ENCODE measurements around the gene TRIM10. TPM values are rescaled to one million over a fixed set of nuclear protein-coding genes. Genes with fewer than 3 reads are reported as not detected.
"Not testable (repeated sequence)": the region's sequence is repeated elsewhere in the genome, so short reads cannot be mapped to it uniquely, and the experiment has no call there.

The TRIM10 gene
- total RNA-seq, 1 experiment from 2014 or later: not detected

- H3K36me3 ChIP-seq (replicated peaks; ENCODE audit: control insufficient read depth, insufficient read depth, low read length): peaks cover 18% of the 10 kb centered on the region
- no peak for DNase-seq
- no peaks in the 10 kb centered on the region for H3K27me3 ChIP-seq (ENCODE audit: control insufficient read depth, insufficient read depth, low read length)
- H3K4me3 ChIP-seq (ENCODE audit: insufficient read depth, low read depth, low read length): no peak overlapping the region
Measured at GRCh38 chr6:30188541-30188940, 27.5 kb upstream of the TRIM10 start.

DNA sequence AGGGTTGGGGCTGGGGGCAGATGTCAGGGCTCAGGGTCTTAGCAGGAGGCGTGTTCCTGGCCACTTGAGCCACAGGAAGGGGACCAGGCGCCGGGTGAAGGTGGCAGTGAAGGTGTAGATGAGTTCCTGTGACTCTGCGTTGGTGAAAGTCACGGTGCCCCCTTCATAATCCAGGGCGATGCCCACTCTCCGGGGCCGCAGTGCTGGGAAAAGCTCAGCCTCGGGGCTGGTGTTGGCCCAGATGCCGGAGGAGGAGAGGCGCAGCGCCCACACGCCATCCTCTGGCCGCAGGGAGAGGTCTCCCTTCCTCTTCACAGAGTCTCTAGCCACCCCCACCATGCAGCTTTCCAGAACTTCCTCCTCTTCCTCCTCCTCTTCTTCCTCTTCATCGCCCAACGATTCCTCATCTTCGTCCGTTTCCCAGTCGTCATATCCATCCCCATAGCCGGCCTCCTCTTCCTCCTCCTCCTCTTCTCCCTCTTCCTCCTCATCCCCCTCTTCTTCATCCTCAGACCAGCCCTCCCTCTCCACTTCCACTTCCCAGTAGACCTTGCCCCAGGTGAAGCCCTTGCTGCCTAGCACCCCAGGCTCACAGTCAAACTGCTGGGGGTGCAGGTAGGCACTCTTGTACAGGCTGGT is 25.0 kb upstream of the TRIM10 start:
- Histone ChIP-seq H3K27me3 (ENCODE audit: control insufficient read depth, insufficient read depth, low read length) (no peaks in the 10 kb centered on the region), H3K36me3 (replicated peaks; ENCODE audit: control insufficient read depth, insufficient read depth, low read length) (peaks cover 18% of the 10 kb centered on the region), H3K4me3 (ENCODE audit: insufficient read depth, low read depth, low read length) (no peak overlapping the region)
- DNase-seq: no peak

DNA sequence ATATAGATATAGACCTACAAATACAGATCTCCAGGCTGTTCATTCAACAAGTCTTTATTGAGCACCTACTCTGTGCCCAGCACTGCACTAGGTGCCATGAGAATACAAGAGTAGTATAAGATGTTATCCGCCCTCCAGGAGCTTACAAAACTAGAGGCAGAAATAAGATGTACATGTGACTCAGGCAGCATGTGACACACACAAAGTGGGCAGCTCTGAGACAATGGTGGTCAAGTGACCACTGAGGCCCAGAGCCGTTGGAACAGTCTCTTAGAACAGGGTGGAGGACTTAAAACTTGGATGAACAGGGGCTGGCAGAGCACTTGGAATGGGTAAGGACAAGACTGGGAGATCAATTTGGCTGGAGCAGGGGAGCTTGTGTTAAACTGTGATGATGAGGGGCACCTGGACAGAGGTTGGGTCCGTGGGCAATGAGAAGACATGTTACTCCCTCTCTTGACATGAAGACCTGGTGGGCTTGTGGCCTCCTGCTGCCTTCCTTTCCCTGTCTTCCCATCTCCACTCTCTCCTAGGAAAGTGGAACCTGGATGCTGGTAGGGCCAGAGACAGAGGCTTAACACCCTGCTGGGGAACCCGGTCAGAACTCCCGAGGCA is 23.5 kb upstream of the TRIM10 start:
- no peaks in the 10 kb centered on the region for H3K27me3 ChIP-seq (ENCODE audit: control insufficient read depth, insufficient read depth, low read length)
- H3K4me3 ChIP-seq (ENCODE audit: insufficient read depth, low read depth, low read length): no peak overlapping the region
- no peak for DNase-seq
- peaks cover 11% of the 10 kb centered on the region for H3K36me3 ChIP-seq (replicated peaks; ENCODE audit: control insufficient read depth, insufficient read depth, low read length)

DNA sequence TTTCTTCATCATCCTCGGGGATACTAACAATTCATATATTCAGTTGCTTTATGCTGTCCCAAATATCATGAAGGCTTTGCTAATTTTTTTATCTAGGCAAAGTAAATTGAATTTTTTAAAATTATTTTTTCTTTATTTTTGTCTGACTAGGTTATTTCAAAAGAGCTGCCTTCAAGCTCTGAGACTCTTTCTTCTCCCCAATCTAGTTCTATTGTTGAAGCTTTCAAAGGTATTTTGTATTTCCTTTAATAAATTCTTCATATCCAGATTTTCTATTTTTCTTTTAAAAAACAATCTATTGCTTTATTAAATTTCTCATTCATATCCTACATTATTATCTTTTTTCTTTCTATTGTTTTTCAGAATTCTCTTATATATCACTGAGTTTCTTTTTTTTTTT is 19.1 kb upstream of the TRIM10 start:
- H3K36me3 ChIP-seq (replicated peaks; ENCODE audit: control insufficient read depth, insufficient read depth, low read length): no peaks in the 10 kb centered on the region; the same call in 1 of the 2 replicates
- H3K4me3 ChIP-seq (ENCODE audit: insufficient read depth, low read depth, low read length): no peak overlapping the region
- DNase-seq: no peak
- H3K27me3 ChIP-seq (ENCODE audit: control insufficient read depth, insufficient read depth, low read length): peaks cover 5% of the 10 kb centered on the region

DNA sequence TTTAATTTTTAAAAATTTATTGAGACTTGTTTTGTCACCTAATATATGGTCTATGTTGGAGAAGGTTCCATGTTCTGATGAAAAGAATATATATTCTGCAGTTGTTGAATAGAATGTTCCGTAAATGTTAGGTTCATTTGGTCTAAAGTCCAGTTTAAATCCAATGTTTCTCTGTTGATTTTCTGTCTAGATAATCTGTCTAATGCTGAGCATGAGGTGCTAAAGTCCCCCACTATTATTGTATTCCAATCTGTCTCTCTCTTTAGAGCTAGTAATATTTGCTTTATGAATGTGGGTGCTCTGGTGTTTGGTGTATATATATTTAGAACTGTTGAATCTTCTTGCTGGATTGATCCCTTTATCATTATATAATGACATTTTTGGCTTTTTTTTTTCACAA is 17.8 kb upstream of the TRIM10 start:
- Histone ChIP-seq H3K36me3 (replicated peaks; ENCODE audit: control insufficient read depth, insufficient read depth, low read length) (no peaks in the 10 kb centered on the region), H3K4me3 (ENCODE audit: insufficient read depth, low read depth, low read length) (no peak overlapping the region), H3K27me3 (ENCODE audit: control insufficient read depth, insufficient read depth, low read length) (peaks cover 6% of the 10 kb centered on the region)
- DNase-seq: no peak

DNA sequence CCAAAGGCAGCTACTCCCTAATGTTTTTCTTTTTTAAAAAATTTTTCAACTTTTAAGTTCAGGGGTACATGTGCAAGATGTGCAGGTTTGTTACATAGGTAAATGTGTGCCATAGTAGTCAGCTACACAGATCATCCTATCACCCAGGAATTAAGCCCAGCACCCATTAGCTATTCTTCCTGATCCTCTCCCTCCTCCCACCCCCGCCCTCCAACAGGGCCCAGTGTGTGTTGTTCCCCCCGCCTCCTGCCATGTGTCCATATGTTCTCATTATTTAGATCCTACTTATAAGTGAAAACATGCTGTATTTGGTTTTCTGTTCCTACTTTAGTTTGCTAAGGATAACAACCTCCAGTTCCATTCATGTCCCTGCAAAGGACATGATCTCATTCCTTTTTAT is 14.8 kb upstream of the TRIM10 start:
- no peak for DNase-seq
- Histone ChIP-seq H3K27me3 (ENCODE audit: control insufficient read depth, insufficient read depth, low read length) (peaks cover 31% of the 10 kb centered on the region), H3K4me3 (ENCODE audit: insufficient read depth, low read depth, low read length) (no peak overlapping the region), H3K36me3 (replicated peaks; ENCODE audit: control insufficient read depth, insufficient read depth, low read length) (no peaks in the 10 kb centered on the region)

GRCh38 chr6:30172681-30173080 is 11.7 kb upstream of the TRIM10 start:
- Histone ChIP-seq H3K27me3 (ENCODE audit: control insufficient read depth, insufficient read depth, low read length) (peaks cover 39% of the 10 kb centered on the region), H3K4me3 (ENCODE audit: insufficient read depth, low read depth, low read length) (no peak overlapping the region), H3K36me3 (replicated peaks; ENCODE audit: control insufficient read depth, insufficient read depth, low read length) (no peaks in the 10 kb centered on the region)
- no peak for DNase-seq

DNA sequence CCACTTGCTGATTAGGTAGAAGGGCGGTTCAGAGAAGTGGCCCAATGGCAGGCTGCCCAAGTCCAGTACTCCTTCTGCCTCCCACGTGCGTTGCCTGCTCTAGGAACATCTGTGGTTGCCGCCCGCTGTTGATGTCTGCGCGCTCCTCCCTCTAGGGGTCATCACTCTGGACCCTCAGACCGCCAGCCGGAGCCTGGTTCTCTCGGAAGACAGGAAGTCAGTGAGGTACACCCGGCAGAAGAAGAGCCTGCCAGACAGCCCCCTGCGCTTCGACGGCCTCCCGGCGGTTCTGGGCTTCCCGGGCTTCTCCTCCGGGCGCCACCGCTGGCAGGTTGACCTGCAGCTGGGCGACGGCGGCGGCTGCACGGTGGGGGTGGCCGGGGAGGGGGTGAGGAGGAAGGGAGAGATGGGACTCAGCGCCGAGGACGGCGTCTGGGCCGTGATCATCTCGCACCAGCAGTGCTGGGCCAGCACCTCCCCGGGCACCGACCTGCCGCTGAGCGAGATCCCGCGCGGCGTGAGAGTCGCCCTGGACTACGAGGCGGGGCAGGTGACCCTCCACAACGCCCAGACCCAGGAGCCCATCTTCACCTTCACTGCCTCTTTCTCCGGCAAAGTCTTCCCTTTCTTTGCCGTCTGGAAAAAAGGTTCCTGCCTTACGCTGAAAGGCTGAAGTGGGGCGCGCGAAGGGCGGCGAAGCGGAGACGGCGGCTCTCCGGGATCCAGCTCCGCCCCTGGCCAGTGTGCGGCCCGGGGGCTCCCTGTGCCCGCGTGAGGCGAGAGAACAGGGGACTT is 10.9 kb upstream of the TRIM10 start:
- peaks cover 40% of the 10 kb centered on the region for H3K27me3 ChIP-seq (ENCODE audit: control insufficient read depth, insufficient read depth, low read length)
- peak; percentile 73 for DNase-seq
- H3K36me3 ChIP-seq (replicated peaks; ENCODE audit: control insufficient read depth, insufficient read depth, low read length): no peaks in the 10 kb centered on the region
- peak overlapping the region; percentile 33 for H3K4me3 ChIP-seq (ENCODE audit: insufficient read depth, low read depth, low read length)

DNA sequence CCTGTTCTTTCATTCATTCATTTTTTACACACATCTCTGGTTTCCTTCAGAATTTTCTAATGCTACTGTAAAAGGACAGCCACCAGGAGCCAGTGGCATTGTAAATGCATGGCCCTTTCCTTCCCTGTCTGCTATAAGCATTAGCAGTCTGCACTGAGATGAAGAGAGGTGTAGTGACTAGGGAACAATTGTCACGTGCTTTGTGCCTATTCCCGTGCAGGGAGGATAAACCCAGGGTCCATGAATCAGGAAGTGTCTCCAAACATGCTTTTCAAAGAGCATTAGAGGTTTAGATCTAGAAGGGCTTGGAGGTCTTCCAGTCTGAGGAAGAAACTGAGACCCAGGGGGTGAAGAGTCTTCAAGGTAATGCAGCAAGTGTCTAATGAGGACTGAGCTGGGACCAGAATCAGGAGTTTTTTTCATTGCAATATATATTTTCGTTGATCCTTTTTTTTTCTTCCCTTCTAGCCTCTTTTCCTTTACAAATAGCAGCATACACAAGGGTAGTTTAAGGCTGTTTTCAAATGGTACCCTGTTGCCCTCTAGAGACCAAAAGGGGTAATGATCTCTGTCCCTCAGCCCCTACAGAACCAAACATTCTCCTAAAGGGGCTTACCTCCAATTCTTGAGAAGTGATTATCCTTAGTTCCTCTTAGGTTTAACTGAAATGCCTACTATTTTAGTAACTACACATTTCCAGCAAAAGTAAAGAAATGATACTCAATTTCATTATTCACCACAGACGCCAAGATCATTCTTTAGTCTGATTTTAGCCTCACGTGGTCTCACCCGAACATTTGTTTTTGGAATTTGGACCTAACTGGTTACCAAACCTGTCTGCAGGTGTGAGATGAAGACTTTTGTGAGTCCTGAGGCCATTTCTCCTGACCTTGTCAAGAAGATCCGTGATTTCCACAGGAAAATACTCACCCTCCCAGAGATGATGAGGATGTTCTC is 8.9 kb upstream of the TRIM10 start:
- H3K36me3 ChIP-seq (replicated peaks; ENCODE audit: control insufficient read depth, insufficient read depth, low read length): no peaks in the 10 kb centered on the region
- no peak overlapping the region for H3K4me3 ChIP-seq (ENCODE audit: insufficient read depth, low read depth, low read length)
- H3K27me3 ChIP-seq (ENCODE audit: control insufficient read depth, insufficient read depth, low read length): peaks cover 37% of the 10 kb centered on the region
- peak; percentile 75 for DNase-seq

GRCh38 chr6:30168741-30169140 is 7.7 kb upstream of the TRIM10 start:
- DNase-seq: no peak
- Histone ChIP-seq H3K27me3 (ENCODE audit: control insufficient read depth, insufficient read depth, low read length) (peaks cover 37% of the 10 kb centered on the region), H3K36me3 (replicated peaks; ENCODE audit: control insufficient read depth, insufficient read depth, low read length) (no peaks in the 10 kb centered on the region), H3K4me3 (ENCODE audit: insufficient read depth, low read depth, low read length) (no peak overlapping the region)

- Histone ChIP-seq H3K4me3 (ENCODE audit: insufficient read depth, low read depth, low read length) (no peak overlapping the region), H3K36me3 (replicated peaks; ENCODE audit: control insufficient read depth, insufficient read depth, low read length) (no peaks in the 10 kb centered on the region), H3K27me3 (ENCODE audit: control insufficient read depth, insufficient read depth, low read length) (peaks cover 26% of the 10 kb centered on the region)
- DNase-seq: no peak
Measured at GRCh38 chr6:30167101-30167500, 6.1 kb upstream of the TRIM10 start.

GRCh38 chr6:30165238-30165637 is 4.2 kb upstream of the TRIM10 start:
- DNase-seq; H3K36me3 ChIP-seq (replicated peaks; ENCODE audit: control insufficient read depth, insufficient read depth, low read length); H3K4me3 ChIP-seq (ENCODE audit: insufficient read depth, low read depth, low read length); H3K27me3 ChIP-seq (ENCODE audit: control insufficient read depth, insufficient read depth, low read length): not testable (repeated sequence)

GRCh38 chr6:30164714-30165113 is 3.7 kb upstream of the TRIM10 start:
- Histone ChIP-seq H3K4me3 (ENCODE audit: insufficient read depth, low read depth, low read length) (no peak overlapping the region), H3K36me3 (replicated peaks; ENCODE audit: control insufficient read depth, insufficient read depth, low read length) (no peaks in the 10 kb centered on the region), H3K27me3 (ENCODE audit: control insufficient read depth, insufficient read depth, low read length) (peaks cover 5% of the 10 kb centered on the region)
- DNase-seq: no peak

DNA sequence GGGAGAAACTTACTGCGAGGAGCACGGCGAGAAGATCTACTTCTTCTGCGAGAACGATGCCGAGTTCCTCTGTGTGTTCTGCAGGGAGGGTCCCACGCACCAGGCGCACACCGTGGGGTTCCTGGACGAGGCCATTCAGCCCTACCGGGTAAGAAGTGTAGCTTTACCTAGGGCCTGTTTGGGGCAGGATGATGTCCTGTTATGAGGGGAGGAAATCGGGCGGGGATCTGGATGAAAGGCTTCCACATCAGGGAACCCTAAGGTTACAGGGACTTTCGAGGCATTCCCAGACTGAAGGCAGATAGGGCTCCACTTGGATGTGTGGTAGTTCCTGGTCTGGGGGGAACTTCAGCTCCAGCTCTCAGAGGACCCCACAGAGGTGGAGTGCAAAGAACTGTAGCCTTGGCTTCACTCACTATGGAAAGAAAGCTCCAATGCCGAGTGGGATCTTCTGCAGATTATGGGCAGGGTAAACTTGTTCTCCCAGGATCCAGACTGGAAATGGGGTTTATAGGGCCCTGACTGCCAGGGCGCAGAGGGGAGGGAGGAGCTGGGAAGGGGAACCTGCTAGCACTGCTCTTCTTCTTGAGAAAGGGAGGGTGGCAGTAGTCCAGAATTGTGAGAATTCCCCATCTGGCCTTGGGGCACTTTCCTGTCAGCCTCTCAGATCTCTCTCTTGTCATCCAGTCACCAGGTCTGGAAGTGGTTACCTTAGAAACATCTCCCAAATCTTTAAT is 3.1 kb upstream of the TRIM10 start:
- DNase-seq: no peak
- Histone ChIP-seq H3K36me3 (replicated peaks; ENCODE audit: control insufficient read depth, insufficient read depth, low read length) (no peaks in the 10 kb centered on the region), H3K27me3 (ENCODE audit: control insufficient read depth, insufficient read depth, low read length) (peaks cover 4% of the 10 kb centered on the region), H3K4me3 (ENCODE audit: insufficient read depth, low read depth, low read length) (no peak overlapping the region)

Data from H7 (cell line).